ENCODE results near the gene HEG1. TPM values are rescaled to one million over a fixed set of nuclear protein-coding genes. Genes with fewer than 3 reads are reported as not detected.

The HEG1 gene
- total RNA-seq, 4 donors from 2014 or later: 55.9 to 85.5 (median 78.9) TPM

DNA sequence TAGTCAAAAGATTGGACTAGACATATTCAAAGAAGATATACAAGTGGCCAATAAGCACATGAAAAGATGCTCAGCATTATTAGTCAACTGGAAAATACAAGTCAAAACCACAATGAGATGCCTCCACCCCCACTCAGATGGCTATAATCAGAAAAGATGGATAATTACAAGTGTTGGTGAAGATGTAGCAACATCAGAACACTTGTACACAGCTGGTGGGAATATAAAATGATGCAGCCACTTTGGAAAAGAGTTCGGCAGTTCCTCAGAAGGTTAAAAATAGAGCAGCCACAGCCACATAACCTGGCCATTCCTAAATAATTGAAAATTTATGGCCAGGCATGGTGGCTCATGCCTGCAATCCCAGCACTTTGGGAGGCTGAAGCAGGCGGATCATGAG is 38.4 kb downstream of the HEG1 start:
- Histone ChIP-seq H3K4me3 (no peak overlapping the region), H3K36me3 (peaks cover 15 to 89% of the 10 kb centered on the region in 2 donors), H3K27ac (no peak overlapping the region), H3K27me3 (no peaks in the 10 kb centered on the region), H3K9me3 (no peaks in the 10 kb centered on the region), H3K4me1 (peaks cover 0 to 5% (median 0%) of the 10 kb centered on the region in 3 donors)
- no peak for ATAC-seq
- WGBS, 2 donors (ENCODE audit: low coverage in 1 of 2): 88 to 89% methylated on average over 1 to 2 of the region's 2 CpGs
- TF ChIP-seq POLR2AphosphoS5 (IDR thresholded peaks at IDR 0.05) (no peak), EP300 (IDR thresholded peaks at IDR 0.05) (no peak), POLR2A (IDR thresholded peaks at IDR 0.05) (no peak)
- TF ChIP-seq, protein P1, sequence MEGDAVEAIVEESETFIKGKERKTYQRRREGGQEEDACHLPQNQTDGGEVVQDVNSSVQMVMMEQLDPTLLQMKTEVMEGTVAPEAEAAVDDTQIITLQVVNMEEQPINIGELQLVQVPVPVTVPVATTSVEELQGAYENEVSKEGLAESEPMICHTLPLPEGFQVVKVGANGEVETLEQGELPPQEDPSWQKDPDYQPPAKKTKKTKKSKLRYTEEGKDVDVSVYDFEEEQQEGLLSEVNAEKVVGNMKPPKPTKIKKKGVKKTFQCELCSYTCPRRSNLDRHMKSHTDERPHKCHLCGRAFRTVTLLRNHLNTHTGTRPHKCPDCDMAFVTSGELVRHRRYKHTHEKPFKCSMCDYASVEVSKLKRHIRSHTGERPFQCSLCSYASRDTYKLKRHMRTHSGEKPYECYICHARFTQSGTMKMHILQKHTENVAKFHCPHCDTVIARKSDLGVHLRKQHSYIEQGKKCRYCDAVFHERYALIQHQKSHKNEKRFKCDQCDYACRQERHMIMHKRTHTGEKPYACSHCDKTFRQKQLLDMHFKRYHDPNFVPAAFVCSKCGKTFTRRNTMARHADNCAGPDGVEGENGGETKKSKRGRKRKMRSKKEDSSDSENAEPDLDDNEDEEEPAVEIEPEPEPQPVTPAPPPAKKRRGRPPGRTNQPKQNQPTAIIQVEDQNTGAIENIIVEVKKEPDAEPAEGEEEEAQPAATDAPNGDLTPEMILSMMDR (IDR thresholded peaks at IDR 0.05): no peak

DNA sequence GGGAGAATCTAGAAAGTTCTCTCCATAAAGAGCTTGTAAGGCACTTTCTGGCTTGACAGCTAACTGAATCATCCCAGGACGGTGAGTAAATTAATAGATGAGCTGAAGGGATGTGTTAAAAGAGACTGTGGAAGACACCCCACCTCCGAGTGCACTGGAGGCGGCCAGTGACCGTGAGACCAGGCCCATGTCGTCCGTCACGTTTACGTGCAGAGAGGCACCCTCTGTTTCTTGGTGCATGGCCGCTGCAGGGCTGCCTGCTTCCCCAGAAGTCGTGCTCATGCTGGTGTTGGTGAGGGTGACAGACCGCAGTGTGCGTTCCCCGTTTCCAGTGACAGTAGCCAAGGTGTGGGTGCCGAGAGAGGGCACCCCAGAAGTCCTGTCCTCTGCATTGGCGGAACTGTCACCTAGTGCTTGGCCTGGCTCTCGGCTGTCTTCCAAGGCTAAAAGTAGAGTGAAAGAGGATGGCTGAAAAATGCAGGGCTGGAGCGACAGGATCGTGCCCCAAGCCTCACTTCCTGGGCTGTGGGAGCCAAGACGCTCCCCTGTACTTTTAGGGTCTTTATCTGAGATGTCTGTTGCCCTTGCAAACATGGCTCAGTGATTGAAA is 41.1 kb downstream of the HEG1 start:
- 79 to 94% methylated on average over 6 to 11 of the region's 19 CpGs for WGBS, 2 donors (ENCODE audit: low coverage in 1 of 2)
- ATAC-seq: no peak
- H3K27ac ChIP-seq: no peak overlapping the region
- no peaks in the 10 kb centered on the region for H3K9me3 ChIP-seq
- no peaks in the 10 kb centered on the region for H3K4me1 ChIP-seq
- H3K36me3 ChIP-seq: peaks cover 12 to 96% of the 10 kb centered on the region in 2 donors
- no peak overlapping the region for H3K4me3 ChIP-seq
- TF ChIP-seq POLR2AphosphoS5 (IDR thresholded peaks at IDR 0.05): no peak
- no peak for TF ChIP-seq POLR2A (IDR thresholded peaks at IDR 0.05)
- TF ChIP-seq EP300 (IDR thresholded peaks at IDR 0.05): no peak
- TF ChIP-seq, protein P1 (IDR thresholded peaks at IDR 0.05): no peak
- H3K27me3 ChIP-seq: no peaks in the 10 kb centered on the region

DNA sequence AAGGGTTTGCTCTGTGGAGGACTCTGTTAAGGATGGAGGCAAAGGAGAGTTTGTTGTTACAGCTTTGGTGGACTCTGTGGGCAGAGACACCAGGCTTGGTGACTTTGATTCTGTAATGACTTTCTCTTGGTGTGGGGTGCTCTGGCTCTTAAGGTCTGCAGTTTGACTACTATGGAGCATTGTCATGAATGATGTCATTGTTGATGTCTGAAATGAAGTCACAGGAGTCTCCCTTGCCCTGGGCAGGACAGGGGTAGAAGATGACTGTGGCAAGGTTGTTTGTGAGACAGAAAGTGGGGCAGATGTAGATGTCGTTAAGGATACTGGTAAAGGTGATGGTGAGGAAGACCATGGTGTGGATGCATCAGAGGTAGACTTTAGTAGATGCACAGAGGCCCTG is 42.7 kb downstream of the HEG1 start:
- Histone ChIP-seq H3K36me3 (peaks cover 8 to 96% of the 10 kb centered on the region in 2 donors), H3K27me3 (no peaks in the 10 kb centered on the region), H3K9me3 (no peaks in the 10 kb centered on the region), H3K27ac (no peak overlapping the region), H3K4me1 (no peaks in the 10 kb centered on the region), H3K4me3 (no peak overlapping the region)
- no peak for ATAC-seq
- 63 to 91% methylated on average over 1 of the region's 1 CpG for WGBS, 2 donors (ENCODE audit: low coverage in 1 of 2)
- TF ChIP-seq POLR2A (IDR thresholded peaks at IDR 0.05) (no peak), POLR2AphosphoS5 (IDR thresholded peaks at IDR 0.05) (no peak), EP300 (IDR thresholded peaks at IDR 0.05) (no peak)
- TF ChIP-seq, protein P1 (IDR thresholded peaks at IDR 0.05): no peak

DNA sequence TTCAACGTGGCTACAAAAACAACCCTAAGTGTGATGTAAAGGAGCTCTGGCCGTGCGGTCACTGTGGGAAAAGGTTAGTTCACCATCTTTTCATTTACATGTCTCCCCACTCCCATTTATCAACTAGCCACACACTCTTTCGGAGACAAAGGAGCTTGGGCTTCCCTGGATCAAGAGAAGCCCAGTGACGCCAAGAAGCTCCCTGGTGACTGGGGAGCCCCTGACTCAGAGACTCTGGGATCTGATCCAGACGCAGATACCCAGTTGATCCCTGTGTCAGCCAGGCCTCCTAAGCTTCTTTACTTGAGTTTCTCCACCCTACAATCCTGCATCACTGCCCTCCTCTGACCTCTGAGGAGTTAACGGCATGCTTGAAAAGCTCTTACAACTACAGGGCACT is 43.9 kb downstream of the HEG1 start:
- peaks cover 8 to 96% of the 10 kb centered on the region in 2 donors for H3K36me3 ChIP-seq
- H3K9me3 ChIP-seq: no peaks in the 10 kb centered on the region
- H3K27me3 ChIP-seq: no peaks in the 10 kb centered on the region
- no peak overlapping the region for H3K27ac ChIP-seq
- no peaks in the 10 kb centered on the region for H3K4me1 ChIP-seq
- 75 to 84% methylated on average over 6 to 7 of the region's 7 CpGs for WGBS, 2 donors (ENCODE audit: low coverage in 1 of 2)
- TF ChIP-seq POLR2AphosphoS5 (IDR thresholded peaks at IDR 0.05): no peak
- TF ChIP-seq EP300 (IDR thresholded peaks at IDR 0.05): no peak
- TF ChIP-seq, protein P1 (IDR thresholded peaks at IDR 0.05): no peak
- no peak for TF ChIP-seq POLR2A (IDR thresholded peaks at IDR 0.05)
- no peak overlapping the region for H3K4me3 ChIP-seq
- no peak for ATAC-seq

DNA sequence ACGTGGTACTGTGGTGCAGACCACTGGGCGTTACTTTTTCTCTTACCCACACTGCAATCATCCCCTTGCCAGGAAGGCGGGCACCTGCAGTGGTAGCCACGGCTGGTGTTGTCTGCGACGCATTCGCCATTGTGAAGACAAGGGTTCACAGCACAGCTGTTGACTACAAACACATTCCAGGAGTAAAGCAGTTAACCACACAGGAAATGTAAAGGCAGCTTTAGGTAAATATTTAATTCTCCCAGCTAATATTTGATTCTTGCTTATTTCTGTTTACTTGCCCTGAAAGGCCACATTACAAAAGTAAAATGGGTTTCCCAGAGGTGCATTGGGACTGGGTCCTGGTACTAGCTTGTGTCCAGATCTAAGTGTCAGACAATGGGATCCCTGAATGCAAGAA is 45.4 kb downstream of the HEG1 start:
- no peaks in the 10 kb centered on the region for H3K9me3 ChIP-seq
- no peak for TF ChIP-seq POLR2AphosphoS5 (IDR thresholded peaks at IDR 0.05)
- TF ChIP-seq EP300 (IDR thresholded peaks at IDR 0.05): no peak
- TF ChIP-seq POLR2A (IDR thresholded peaks at IDR 0.05): no peak
- TF ChIP-seq, protein P1 (IDR thresholded peaks at IDR 0.05): no peak
- H3K27me3 ChIP-seq: no peaks in the 10 kb centered on the region
- no peak overlapping the region for H3K27ac ChIP-seq
- no peak for ATAC-seq
- H3K36me3 ChIP-seq: peaks cover 8 to 97% of the 10 kb centered on the region in 2 donors
- no peaks in the 10 kb centered on the region for H3K4me1 ChIP-seq
- 90 to 93% methylated on average over 2 to 5 of the region's 7 CpGs for WGBS, 2 donors (ENCODE audit: low coverage in 1 of 2)
- H3K4me3 ChIP-seq: no peak overlapping the region

Measured in gastroesophageal sphincter (tissue), 4 donors.